HepG2 (cell line): Measurements from ENCODE around the gene SYCP2. TPM values are rescaled to one million over a fixed set of nuclear protein-coding genes. Genes with fewer than 3 reads are reported as not detected.

Source experiments
- ATAC-seq: fragments of 200-7000 bp; cut with Tn5 transposase; 3 replicates; pipeline ENCODE4 v1.9.1; 2020; ENCODE audit warnings: mild to moderate bottlenecking, moderate library complexity
- BruUV-seq: library from RNA; stranded (reverse); fragments of 400-500 nt; replicated peaks from 2 replicates; lab custom pipeline; 2021; lab: Mats Ljungman, UMichigan
- CTCF ChIA-PET: fragments of 300-600 bp; formaldehyde crosslinking; extraction: SDS; loops from one replicate; lab custom pipeline; 2021; ENCODE audit warnings: low total read pairs, inconsistent platforms, low intra/inter-chr PET ratio; lab: Yijun Ruan, JAX
- POLR2A ChIA-PET: fragments of 350-600 bp; sonication (Branson Sonifier 250); formaldehyde crosslinking; loops from one replicate; lab custom pipeline; 2020; ENCODE audit warnings: antibody characterized with exemption, inconsistent platforms; lab: Yijun Ruan, JAX
- DNase-seq: peaks from one replicate; pipeline ENCODE4 v3.0.0-alpha.2; 2015; ENCODE audit warnings: low spot score
- FAIRE-seq: peaks from 3 replicates; lab custom pipeline; 2011; peaks lifted over from hg19 to GRCh38; lab: Jason Lieb, UNC
- H2AFZ ChIP-seq: one replicate; pipeline ENCODE4 v1.6.1; 2011; ENCODE audit warnings: low read length, inconsistent platforms
- H3K27ac ChIP-seq: fragments of 300-600 bp; 3 replicates; pipeline ENCODE4 v1.8.0; 2011; ENCODE audit warnings: mixed run types, mild to moderate bottlenecking, mixed read lengths, low read length, inconsistent platforms; ENCODE audit not compliant: insufficient read depth; ENCODE audit errors: extremely low read length
- H3K27me3 ChIP-seq, 2 experiments: fragments of 200-600 bp in 1 of 2; 2 replicates in 1 of 2; 3 replicates in 1 of 2; pipeline versions ENCODE4 v1.6.0 to v1.8.0; 2011; ENCODE audit warnings: low read length in 2 of 2, mild to moderate bottlenecking in 2 of 2, moderate library complexity in 2 of 2, inconsistent platforms in 1 of 2; ENCODE audit not compliant: insufficient read depth in 2 of 2, control insufficient read depth in 1 of 2
- H3K36me3 ChIP-seq, 2 experiments: fragments of 200-600 bp in 1 of 2; replicated peaks in 1 of 2; 2 replicates in 1 of 2; 3 replicates in 1 of 2; pipeline versions ENCODE4 v1.5.1 to v1.8.0; 2011; ENCODE audit warnings: low read length in 2 of 2, inconsistent platforms in 1 of 2; ENCODE audit not compliant: insufficient read depth in 2 of 2, control insufficient read depth in 1 of 2
- H3K4me1 ChIP-seq: 2 replicates; pipeline ENCODE4 v1.5.1; 2012; ENCODE audit warnings: low read length, inconsistent platforms; ENCODE audit not compliant: insufficient read depth
- H3K4me2 ChIP-seq: 2 replicates; pipeline ENCODE4 v1.6.0; 2011; ENCODE audit warnings: low read depth, low read length, inconsistent platforms
- H3K4me3 ChIP-seq, 3 experiments: fragments of 200-600 bp in 1 of 3; sonication (generic), shearing (Covaris generic) in 1 of 3; replicated peaks in 1 of 3; 2 replicates each; pipeline ENCODE4 v1.5.1; 2011 to 2016; ENCODE audit warnings: low read length in 3 of 3, inconsistent platforms in 2 of 3, low read depth in 2 of 3, mild to moderate bottlenecking in 2 of 3, control low read depth in 1 of 3, mixed read lengths in 1 of 3; ENCODE audit not compliant: insufficient read depth in 1 of 3
- H3K79me2 ChIP-seq: one replicate; pipeline ENCODE4 v1.6.1; 2011; ENCODE audit warnings: low read length, inconsistent platforms; ENCODE audit not compliant: insufficient read depth
- H3K9ac ChIP-seq: 2 replicates; pipeline ENCODE4 v1.6.0; 2011; ENCODE audit warnings: mild to moderate bottlenecking, low read depth, low read length, inconsistent platforms; ENCODE audit not compliant: insufficient read depth
- H3K9me3 ChIP-seq: 2 replicates; pipeline ENCODE4 v1.5.1; 2012; ENCODE audit warnings: mild to moderate bottlenecking, low read length
- H4K20me1 ChIP-seq: 2 replicates; pipeline ENCODE4 v1.6.0; 2011; ENCODE audit warnings: inconsistent platforms, mild to moderate bottlenecking, low read length, moderate library complexity; ENCODE audit not compliant: insufficient read depth
- GPBP1L1 ChIP-seq: sonication (generic); formaldehyde crosslinking; IDR thresholded peaks from 2 replicates; pipeline ENCODE4 v1.5.0; 2020; ENCODE audit warnings: mild to moderate bottlenecking, missing genetic modification reagents
- HIC2 ChIP-seq: sonication (generic); formaldehyde crosslinking; IDR thresholded peaks from 2 replicates; pipeline ENCODE4 v1.9.0; 2022; ENCODE audit warnings: low read depth, missing genetic modification reagents
- SNAI1 ChIP-seq: sonication (generic); formaldehyde crosslinking; IDR thresholded peaks from 2 replicates; pipeline ENCODE4 v1.5.0; 2020; ENCODE audit warnings: mild to moderate bottlenecking, missing genetic modification reagents, borderline replicate concordance
- THAP9 ChIP-seq: sonication (generic); formaldehyde crosslinking; IDR thresholded peaks from 2 replicates; pipeline ENCODE4; 2020; ENCODE audit warnings: missing genetic modification reagents, mild to moderate bottlenecking, borderline replicate concordance
- ZMYM3 ChIP-seq: sonication (generic); formaldehyde crosslinking; IDR thresholded peaks from 2 replicates; pipeline ENCODE4 v1.5.1; 2020; ENCODE audit warnings: mild to moderate bottlenecking, missing genetic modification reagents
- ZNF282 ChIP-seq: fragments of 450-650 bp; IDR thresholded peaks from 2 replicates; pipeline ENCODE4 v1.6.1; 2018; ENCODE audit not compliant: partially characterized antibody
- ZNF431 ChIP-seq: sonication (generic); formaldehyde crosslinking; IDR thresholded peaks from 2 replicates; pipeline ENCODE4 v1.9.0; 2022; ENCODE audit warnings: missing genetic modification reagents, low read depth, mild to moderate bottlenecking, borderline replicate concordance
- ZNF484 ChIP-seq: sonication (generic); formaldehyde crosslinking; IDR thresholded peaks from 2 replicates; pipeline ENCODE4 v1.5.1; 2020; ENCODE audit warnings: mild to moderate bottlenecking, low read depth, missing genetic modification reagents, borderline replicate concordance
- ZNF503 ChIP-seq: sonication (generic); formaldehyde crosslinking; IDR thresholded peaks from 2 replicates; pipeline ENCODE4 v1.4.0; 2020; ENCODE audit warnings: missing genetic modification reagents
- ZNF746 ChIP-seq: sonication (generic); formaldehyde crosslinking; IDR thresholded peaks from 2 replicates; pipeline ENCODE4 v1.8.0; 2022; ENCODE audit warnings: mild to moderate bottlenecking, missing genetic modification reagents
- ZNF800 ChIP-seq: sonication (generic); formaldehyde crosslinking; IDR thresholded peaks from 2 replicates; pipeline ENCODE4 v1.4.0; 2020; ENCODE audit warnings: missing genetic modification reagents
- WGBS: methylation state at CpG from one replicate; pipeline ENCODE4 v1.1.6; 2017; ENCODE audit warnings: low lambda C conversion rate; 5-methylcytosine and 5-hydroxymethylcytosine counted together
- in situ Hi-C: cut with HindIII; loops from 2 replicates; pipeline ENCODE4 v1.10.0; 2017; ENCODE audit warnings: low pct_unique_long_range_greater_than_20kb; ENCODE audit not compliant: extremely low pct_ligation_motif_present
- intact Hi-C: fragments of 100-400 bp; cut with micrococcal nuclease; formaldehyde crosslinking; loops from one replicate; pipeline ENCODE4 v1.10.0; 2022; ENCODE audit not compliant: unreplicated experiment
- polyA plus RNA-seq, 8 experiments: library from polyadenylated mRNA; depleted of rRNA in 3 of 8; stranded (reverse) in 7 of 8; unstranded in 1 of 8; fragments of >200 nt; fragmentation: Illumina TruSeq in 4 of 8; extraction: Trizol in 4 of 8; gene quantifications; 2 replicates each; pipeline versions ENCODE4 v1.2.1 to v1.2.3, GENCODE V29; 2011 to 2016; ENCODE audit warnings: low read depth in 4 of 8, missing spikeins in 1 of 8, mixed read lengths in 1 of 8; ENCODE audit not compliant: insufficient read depth in 1 of 8
- total RNA-seq, 5 experiments: library from RNA; depleted of rRNA; stranded (reverse); fragments of >200 nt; fragmentation: Illumina TruSeq; extraction: Trizol; gene quantifications; 2 replicates each; pipeline ENCODE4 v1.2.3, GENCODE V29; 2016; ENCODE audit warnings: low read depth in 1 of 5

The SYCP2 gene
- total and polyA plus RNA-seq, 2 of the 13 experiments (the other 11 are each of a cell fraction or from before 2014, with no cell fraction given): 0.07 to 0.24 TPM

GRCh38 chr20:59948212-59948611 lies 14.8 kb upstream of the SYCP2 start:
- POLR2A ChIA-PET: interaction anchor here (1.3 kb wide), 1 partner anchor 8 kb away, joined by 10 read pairs; the partner anchor contains the start of genes FAM217B and PPP1R3D
- BruUV-seq: no TSS peak
- WGBS: 93% methylated on average over 1 of the region's 1 CpG
- no peak overlapping the region for H3K27ac ChIP-seq
- no peaks in the 10 kb centered on the region for H3K9me3 ChIP-seq
- TF ChIP-seq SNAI1 (CRISPR knock-in tag) (no peak), ZNF746 (CRISPR knock-in tag) (no peak), ZNF800 (CRISPR knock-in tag) (no peak), ZNF431 (CRISPR knock-in tag) (no peak), ZNF282 (no peak), THAP9 (CRISPR knock-in tag) (no peak), ZMYM3 (CRISPR knock-in tag) (no peak), ZNF484 (no peak), ZNF503 (CRISPR knock-in tag) (no peak), HIC2 (CRISPR knock-in tag) (no peak), GPBP1L1 (CRISPR knock-in tag) (no peak)
- CTCF ChIA-PET: interaction anchor here (0.8 to 1.8 kb wide), 2 partner anchors 14 to 102 kb away, joined by 4 to 5 read pairs; no protein-coding TSS in a partner anchor
- no peak overlapping the region for H3K4me3 ChIP-seq
- no peak overlapping the region for H3K4me2 ChIP-seq
- in situ Hi-C loops (no loop called here), intact Hi-C loops (no loop called here)
- no peaks in the 10 kb centered on the region for H4K20me1 ChIP-seq
- FAIRE-seq (no peak), DNase-seq (no peak), ATAC-seq (no peak)
- no peak overlapping the region for H2AFZ ChIP-seq
- no peaks in the 10 kb centered on the region for H3K4me1 ChIP-seq
- H3K27me3 ChIP-seq: no peaks in the 10 kb centered on the region
- H3K36me3 ChIP-seq: peaks cover 8 to 17% of the 10 kb centered on the region in 2 experiments; a peak in 4 of 5 replicates
- H3K79me2 ChIP-seq: no peaks in the 10 kb centered on the region
- no peak overlapping the region for H3K9ac ChIP-seq
